Natural killer cell (primary cell): ENCODE data around the gene BRAT1. TPM values are rescaled to one million over a fixed set of nuclear protein-coding genes. Genes with fewer than 3 reads are reported as not detected.

Source experiments
- ATAC-seq, 3 donors: fragments of 150-1000 bp in 2 of 3; fragments of 200-7000 bp in 1 of 3; cut with Tn5 transposase; 1 replicate in 1 of 3; 2 replicates in 2 of 3; pipeline ENCODE4 v1.10.0; 2021; ENCODE audit warnings: mild to moderate bottlenecking in 2 of 3, moderate library complexity in 2 of 3
- DNase-seq, 2 donors: peaks; one replicate each; pipeline versions ENCODE4 v3.0.0 to v3.0.0-alpha.2; 2013 to 2021; ENCODE audit warnings: mixed read lengths in 1 of 2
- H3K27ac ChIP-seq: one replicate; pipeline ENCODE4 v1.5.1; 2013; ENCODE audit warnings: mild to moderate bottlenecking, low read length
- H3K27me3 ChIP-seq: one replicate; pipeline ENCODE4 v1.6.1; 2013; ENCODE audit warnings: low read length; ENCODE audit not compliant: control insufficient read depth, insufficient read depth
- H3K36me3 ChIP-seq: one replicate; pipeline ENCODE4 v1.6.1; 2013; ENCODE audit warnings: low read length; ENCODE audit not compliant: control insufficient read depth, insufficient read depth
- H3K4me1 ChIP-seq: one replicate; pipeline ENCODE4 v1.6.1; 2013; ENCODE audit warnings: low read length; ENCODE audit not compliant: control insufficient read depth, insufficient read depth
- H3K4me3 ChIP-seq: one replicate; pipeline ENCODE4 v1.5.1; 2013; ENCODE audit warnings: low read length
- H3K9me3 ChIP-seq: one replicate; pipeline ENCODE4 v1.6.1; 2013; ENCODE audit warnings: low read length; ENCODE audit not compliant: control insufficient read depth, insufficient read depth
- H3K27ac Mint-ChIP-seq, 2 donors: one replicate each; pipeline ENCODE4 v1.8.0; 2022; ENCODE audit warnings: mild to moderate bottlenecking in 2 of 2, mixed read lengths in 2 of 2, moderate library complexity in 1 of 2
- H3K27me3 Mint-ChIP-seq, 2 donors: one replicate each; pipeline ENCODE4 v1.8.0; 2022; ENCODE audit warnings: low read depth in 2 of 2, mixed read lengths in 2 of 2
- H3K36me3 Mint-ChIP-seq: one replicate; pipeline ENCODE4 v1.8.0; 2022; ENCODE audit warnings: mixed read lengths
- H3K4me1 Mint-ChIP-seq, 2 donors: one replicate each; pipeline ENCODE4 v1.8.0; 2022; ENCODE audit warnings: mixed read lengths in 2 of 2
- H3K4me3 Mint-ChIP-seq: one replicate; pipeline ENCODE4 v1.8.0; 2022; ENCODE audit warnings: mild to moderate bottlenecking, moderate library complexity, mixed read lengths
- H3K9me3 Mint-ChIP-seq, 2 donors: one replicate each; pipeline ENCODE4 v1.8.0; 2022; ENCODE audit warnings: mixed read lengths in 2 of 2
- CTCF ChIP-seq: fragments of 200-600 bp; IDR thresholded peaks from one replicate; pipeline ENCODE4 v1.8.0; 2022; ENCODE audit warnings: antibody characterized with exemption
- WGBS: methylation state at CpG from one replicate; pipeline ENCODE4 v1.1.7; 2013; ENCODE audit warnings: missing lambda C conversion rate; ENCODE audit not compliant: insufficient coverage; 5-methylcytosine and 5-hydroxymethylcytosine counted together
- intact Hi-C: fragments of 100-400 bp; cut with micrococcal nuclease; formaldehyde crosslinking; loops from one replicate; pipeline ENCODE4 v1.14.2; 2022
- total RNA-seq, 4 donors: library from RNA; stranded (reverse); fragments of 120-200 nt in 1 of 4; gene quantifications; one replicate each; pipeline versions ENCODE4 v1.2.3 to v1.2.4, GENCODE V29; 2013 to 2022

BRAT1 gene
- total RNA-seq, 3 donors from 2014 or later (not counting 1 experiment from before 2014, with no cell fraction given), result 24.9 to 26.7 (median 25.6) TPM

DNA sequence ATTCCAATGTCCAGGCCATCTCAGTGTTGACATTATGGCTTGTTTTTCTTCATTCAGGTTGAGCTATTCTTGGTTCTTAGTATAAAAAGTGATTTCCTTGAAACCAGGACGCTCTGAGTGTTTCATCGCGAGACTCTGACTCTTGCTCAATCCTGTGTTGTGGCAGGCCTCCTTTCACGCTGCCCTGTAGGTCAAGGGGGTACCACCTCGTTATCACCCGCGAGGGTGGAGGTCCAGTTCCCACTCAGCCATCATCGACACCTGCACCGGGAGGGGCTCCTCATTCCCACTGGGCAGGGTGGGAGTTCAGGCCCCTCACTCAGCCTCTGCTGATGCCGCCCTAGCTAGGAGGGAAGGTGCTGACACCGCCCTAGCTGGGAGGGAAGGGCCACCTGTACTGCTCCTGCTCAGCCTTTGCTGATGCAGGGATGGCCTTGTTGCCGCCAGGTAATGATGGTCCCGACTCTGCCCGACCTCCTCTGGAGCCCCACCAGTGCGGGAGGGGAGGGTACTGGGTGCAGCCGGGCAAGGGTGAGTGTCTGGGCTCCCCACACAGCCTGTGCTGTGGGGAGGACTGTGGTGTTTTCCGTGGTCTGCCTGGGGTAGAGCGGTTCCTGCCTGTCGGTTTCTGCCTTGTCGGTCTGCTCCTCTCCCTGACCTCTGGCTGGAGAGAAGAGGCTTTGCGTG lies 19.9 kb upstream of the BRAT1 start:
- H3K9me3 ChIP-seq, result no peaks in the 10 kb centered on the region
- Mint-ChIP-seq H3K27me3 (no peaks in the 10 kb centered on the region), H3K4me3 (no peak overlapping the region), H3K36me3 (no peaks in the 10 kb centered on the region), H3K4me1 (peaks cover 11 to 19% of the 10 kb centered on the region in 2 donors), H3K27ac (no peak overlapping the region), H3K9me3 (no peaks in the 10 kb centered on the region)
- ATAC-seq (no peak), DNase-seq (no peak)
- H3K4me1 ChIP-seq, result no peaks in the 10 kb centered on the region
- no peaks in the 10 kb centered on the region for H3K27me3 ChIP-seq
- intact Hi-C loops, result no loop called here
- H3K27ac ChIP-seq, result no peak overlapping the region
- TF ChIP-seq CTCF, result no peak
- H3K4me3 ChIP-seq, result no peak overlapping the region
- H3K36me3 ChIP-seq, result peaks cover 3% of the 10 kb centered on the region
- WGBS, result 63% methylated on average over 21 of the region's 21 CpGs

DNA sequence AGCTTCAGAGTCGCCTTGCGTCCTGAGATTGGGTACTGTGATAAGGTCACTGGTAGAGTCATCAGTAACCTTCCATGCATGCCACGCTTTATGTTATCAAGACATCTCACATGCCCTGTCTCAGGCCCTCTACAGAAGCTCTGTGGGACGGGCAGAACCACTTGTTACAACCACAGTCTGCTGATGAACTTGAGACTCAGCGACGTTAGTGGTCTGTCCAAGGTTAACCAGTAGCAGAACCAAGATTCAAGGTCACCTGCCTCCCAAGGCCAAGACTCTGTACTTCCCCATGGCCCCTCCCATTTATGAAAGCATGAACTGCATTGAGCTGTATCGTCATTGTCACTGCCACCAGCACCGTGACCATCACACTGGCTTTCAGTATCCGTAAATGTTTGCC lies 18.4 kb upstream of the BRAT1 start:
- Histone ChIP-seq H3K4me3 (no peak overlapping the region), H3K36me3 (peaks cover 3% of the 10 kb centered on the region), H3K27me3 (no peaks in the 10 kb centered on the region), H3K9me3 (no peaks in the 10 kb centered on the region), H3K27ac (no peak overlapping the region), H3K4me1 (no peaks in the 10 kb centered on the region)
- ATAC-seq (peak in 2 of 3 donors; percentile 73 to 94), DNase-seq (no peak)
- TF ChIP-seq CTCF, result no peak
- no peaks in the 10 kb centered on the region for H3K27me3 Mint-ChIP-seq
- intact Hi-C loops, result no loop called here
- H3K4me1 Mint-ChIP-seq, result peaks cover 11 to 19% of the 10 kb centered on the region in 2 donors
- H3K27ac Mint-ChIP-seq, result peak overlapping the region in 1 of 2 donors; percentile 56
- WGBS, result 77% methylated on average over 9 of the region's 9 CpGs
- H3K9me3 Mint-ChIP-seq, result no peaks in the 10 kb centered on the region
- no peak overlapping the region for H3K4me3 Mint-ChIP-seq
- no peaks in the 10 kb centered on the region for H3K36me3 Mint-ChIP-seq

DNA sequence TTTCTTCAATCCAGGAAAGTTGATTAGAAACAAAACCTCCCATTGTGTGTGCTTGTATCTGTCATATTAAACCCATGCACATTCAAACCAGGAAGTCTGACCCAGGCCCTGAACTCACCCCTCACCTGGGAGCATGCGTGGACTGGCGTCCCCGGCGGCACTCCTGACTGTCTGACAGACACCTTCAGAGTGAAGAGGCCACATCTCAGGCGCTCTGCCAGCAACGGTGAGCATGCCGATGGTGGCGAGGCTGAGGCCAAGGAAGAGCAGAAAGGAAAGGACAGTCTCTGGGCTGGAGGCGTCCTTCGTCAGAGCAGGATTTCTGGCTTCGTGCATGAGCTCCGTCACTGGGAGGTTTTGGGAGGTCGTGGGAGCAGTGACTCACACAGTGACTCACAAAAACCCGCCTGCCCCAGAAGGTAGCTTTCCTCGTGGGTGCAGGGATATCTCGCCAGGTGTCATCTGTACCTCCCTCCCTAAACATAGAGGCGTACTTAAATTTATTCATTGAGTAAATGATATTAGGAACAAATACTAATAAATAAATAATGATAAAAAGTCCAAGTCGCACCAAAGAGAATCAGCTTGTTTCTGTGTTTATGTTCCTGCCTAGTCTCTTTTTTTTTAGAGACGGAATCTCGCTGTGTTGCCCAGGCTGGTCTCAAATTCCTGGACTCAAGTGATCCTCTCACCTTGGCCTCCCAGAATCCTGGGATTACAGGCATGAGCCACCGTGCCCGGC lies 16.9 kb upstream of the BRAT1 start:
- ATAC-seq (no peak), DNase-seq (no peak)
- Histone ChIP-seq H3K9me3 (no peaks in the 10 kb centered on the region), H3K4me3 (no peak overlapping the region), H3K27me3 (no peaks in the 10 kb centered on the region), H3K36me3 (peaks cover 3% of the 10 kb centered on the region), H3K27ac (no peak overlapping the region), H3K4me1 (peaks cover 7% of the 10 kb centered on the region)
- no peaks in the 10 kb centered on the region for H3K36me3 Mint-ChIP-seq
- no peak for TF ChIP-seq CTCF
- intact Hi-C loops, result no loop called here
- H3K27me3 Mint-ChIP-seq, result no peaks in the 10 kb centered on the region
- H3K4me1 Mint-ChIP-seq, result peaks cover 11 to 19% of the 10 kb centered on the region in 2 donors
- H3K27ac Mint-ChIP-seq, result no peak overlapping the region
- no peaks in the 10 kb centered on the region for H3K9me3 Mint-ChIP-seq
- no peak overlapping the region for H3K4me3 Mint-ChIP-seq
- 92% methylated on average over 19 of the region's 22 CpGs for WGBS
